Measurements from ENCODE around the gene LMBRD2.

LMBRD2 gene

DNA sequence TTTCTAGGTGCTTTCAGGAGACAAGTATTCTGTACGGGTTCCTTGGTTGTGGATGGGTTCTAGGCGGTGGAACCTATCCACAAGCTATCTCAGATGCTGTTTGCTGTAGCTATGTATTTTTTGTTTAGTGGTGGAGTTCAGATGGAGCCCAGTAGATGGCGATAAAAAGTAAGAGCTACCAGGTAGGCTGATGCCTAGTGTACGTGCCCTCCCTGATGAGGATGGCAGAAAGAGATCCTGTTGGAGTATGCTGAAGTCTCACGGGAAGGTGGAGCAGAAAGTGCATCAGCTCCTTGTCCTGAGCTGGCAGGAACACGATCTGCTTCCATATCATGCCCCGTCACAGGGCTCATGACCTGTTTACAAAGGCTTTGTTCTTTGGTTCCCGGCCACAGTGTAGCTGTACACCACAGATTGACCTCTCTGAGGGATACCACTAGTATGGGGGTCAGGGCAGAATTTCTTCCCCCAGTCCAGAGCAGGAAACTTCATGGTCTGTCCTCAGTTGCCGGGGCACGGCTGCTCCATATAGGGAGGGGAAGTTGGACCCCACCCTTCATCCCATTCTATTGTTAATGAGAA is 72.4 kb downstream of the LMBRD2 start:
- DNase-seq (ENCODE audit: low read depth, low spot score): no peak
- ChIA-PET CTCF (interaction anchor here (0.6 to 3.7 kb wide), 40 partner anchors 10 to 1117 kb away, joined by 3 to 33 read pairs (median 5); partner anchors contain the start of genes LMBRD2, NADK2, RANBP3L and SKP2), POLR2A (interaction anchor here (0.6 kb wide), 1 partner anchor 123 kb away, joined by 3 read pairs; no protein-coding TSS in a partner anchor)
- TF ChIP-seq, protein P1, sequence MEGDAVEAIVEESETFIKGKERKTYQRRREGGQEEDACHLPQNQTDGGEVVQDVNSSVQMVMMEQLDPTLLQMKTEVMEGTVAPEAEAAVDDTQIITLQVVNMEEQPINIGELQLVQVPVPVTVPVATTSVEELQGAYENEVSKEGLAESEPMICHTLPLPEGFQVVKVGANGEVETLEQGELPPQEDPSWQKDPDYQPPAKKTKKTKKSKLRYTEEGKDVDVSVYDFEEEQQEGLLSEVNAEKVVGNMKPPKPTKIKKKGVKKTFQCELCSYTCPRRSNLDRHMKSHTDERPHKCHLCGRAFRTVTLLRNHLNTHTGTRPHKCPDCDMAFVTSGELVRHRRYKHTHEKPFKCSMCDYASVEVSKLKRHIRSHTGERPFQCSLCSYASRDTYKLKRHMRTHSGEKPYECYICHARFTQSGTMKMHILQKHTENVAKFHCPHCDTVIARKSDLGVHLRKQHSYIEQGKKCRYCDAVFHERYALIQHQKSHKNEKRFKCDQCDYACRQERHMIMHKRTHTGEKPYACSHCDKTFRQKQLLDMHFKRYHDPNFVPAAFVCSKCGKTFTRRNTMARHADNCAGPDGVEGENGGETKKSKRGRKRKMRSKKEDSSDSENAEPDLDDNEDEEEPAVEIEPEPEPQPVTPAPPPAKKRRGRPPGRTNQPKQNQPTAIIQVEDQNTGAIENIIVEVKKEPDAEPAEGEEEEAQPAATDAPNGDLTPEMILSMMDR (IDR thresholded peaks at IDR 0.05; ENCODE audit: insufficient read depth, low read length, missing control alignments): peak; percentile 58
- no peak overlapping the region for H3K4me3 ChIP-seq (ENCODE audit: low read depth, low read length)

DNA sequence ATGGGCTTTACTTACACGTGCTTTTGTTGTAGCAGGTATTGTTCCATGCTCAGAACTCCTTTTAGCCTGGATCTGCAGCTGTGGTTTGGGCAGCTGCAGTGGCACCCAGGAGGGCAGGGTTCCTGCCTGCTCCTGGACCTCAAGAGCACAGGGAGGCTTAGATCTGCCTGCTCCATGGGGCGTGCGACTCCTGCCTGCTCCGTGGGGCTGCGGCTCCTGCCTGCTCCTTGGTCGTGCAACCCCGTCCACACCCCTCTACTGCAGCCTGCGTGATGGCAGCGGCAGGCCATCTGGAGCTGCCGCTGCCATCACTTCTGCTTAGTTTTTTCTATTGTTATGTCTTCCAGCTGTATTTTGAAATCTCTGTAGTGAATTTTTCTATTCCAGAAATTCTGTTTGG is 73.3 kb downstream of the LMBRD2 start:
- H3K4me3 ChIP-seq (ENCODE audit: low read depth, low read length): no peak overlapping the region
- POLR2A ChIA-PET: interaction anchor here (0.6 kb wide), 1 partner anchor 124 kb away, joined by 3 read pairs; no protein-coding TSS in a partner anchor
- no peak for DNase-seq (ENCODE audit: low read depth, low spot score)
- TF ChIP-seq, protein P1 (IDR thresholded peaks at IDR 0.05; ENCODE audit: insufficient read depth, low read length, missing control alignments): no peak
- CTCF ChIA-PET: interaction anchor here (0.6 to 3.7 kb wide), 33 partner anchors 9 to 1116 kb away, joined by 3 to 33 read pairs (median 7); partner anchors contain the start of genes LMBRD2, NADK2, RANBP3L and SKP2

DNA sequence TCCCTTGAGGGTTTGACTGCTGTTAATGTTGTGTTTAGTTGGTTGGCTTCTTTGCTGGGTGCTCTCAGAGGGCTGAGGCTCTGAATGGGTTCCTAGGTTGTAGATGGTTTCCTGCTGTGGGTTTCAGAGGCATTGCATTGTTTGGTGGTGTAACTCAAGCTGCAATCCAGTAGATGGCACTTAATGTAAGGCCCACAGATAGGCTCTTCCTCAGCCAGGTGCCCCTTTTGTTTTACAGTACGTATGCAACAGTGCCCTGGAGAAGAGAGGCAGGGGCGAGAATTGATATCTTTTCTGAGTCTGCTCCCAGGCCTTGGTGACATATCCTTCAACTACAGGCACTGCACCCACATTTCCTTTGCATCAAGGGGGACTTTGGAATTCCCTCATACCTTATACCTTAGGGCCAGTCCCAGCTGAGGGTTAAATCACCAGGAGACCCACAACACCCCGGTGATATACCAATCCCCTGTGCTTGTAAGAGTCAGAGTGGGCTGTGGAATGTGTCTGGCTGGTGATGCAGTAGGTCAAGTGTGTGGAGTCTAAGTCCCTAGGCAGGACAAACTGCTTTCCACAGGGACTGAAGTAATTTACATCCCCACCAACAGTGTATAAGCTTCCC is 78.0 kb downstream of the LMBRD2 start:
- ChIA-PET CTCF (interaction anchor here (1.3 to 2.4 kb wide), 3 partner anchors 11 to 622 kb away, joined by 4 to 8 read pairs (median 5); no protein-coding TSS in a partner anchor), POLR2A (no interaction called here)
- no peak for DNase-seq (ENCODE audit: low read depth, low spot score)
- TF ChIP-seq, protein P1 (IDR thresholded peaks at IDR 0.05; ENCODE audit: insufficient read depth, low read length, missing control alignments): peak; percentile 17
- H3K4me3 ChIP-seq (ENCODE audit: low read depth, low read length): no peak overlapping the region

DNA sequence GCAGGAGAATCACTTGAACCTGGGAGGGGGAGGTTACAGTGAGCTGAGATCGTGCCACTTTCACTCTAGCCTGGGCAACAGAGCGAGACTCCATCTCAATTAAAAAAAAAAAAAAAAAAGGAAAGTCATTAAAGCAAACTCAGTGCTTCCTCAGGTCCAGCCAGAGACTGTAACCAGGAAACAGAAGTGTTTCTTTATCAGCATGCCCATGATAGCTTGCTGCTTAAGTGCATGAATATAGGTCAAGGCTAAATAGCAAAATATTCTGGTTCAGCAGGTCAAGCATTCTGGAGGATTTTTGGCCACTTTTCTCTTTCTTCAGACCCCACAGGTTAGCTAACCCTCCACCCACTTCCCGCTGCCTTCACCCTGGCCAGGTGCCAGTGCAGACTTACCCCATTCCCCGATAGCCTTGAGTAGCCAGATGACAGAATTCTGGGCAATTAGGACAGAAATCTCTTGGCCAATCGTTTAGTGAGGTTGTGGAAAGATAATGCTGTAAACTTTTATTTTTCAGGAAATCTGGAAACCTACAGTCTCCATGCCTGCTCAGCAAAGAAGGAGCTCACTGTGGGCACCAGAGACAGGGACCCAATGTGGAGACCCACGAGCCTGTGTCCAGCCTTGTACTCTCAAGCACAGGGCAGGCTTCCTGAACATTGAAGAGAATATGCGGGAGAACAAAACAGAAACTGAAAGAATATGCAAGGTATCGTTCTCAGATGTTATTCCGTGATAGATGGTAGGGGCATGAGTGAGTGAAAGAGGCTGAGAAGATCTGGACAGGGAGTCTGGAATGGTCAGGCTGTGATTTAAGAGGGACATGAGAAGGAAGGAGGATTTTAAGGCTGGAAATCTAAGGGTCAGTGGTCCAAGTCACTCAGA is 80.8 kb downstream of the LMBRD2 start:
- TF ChIP-seq, protein P1 (IDR thresholded peaks at IDR 0.05; ENCODE audit: insufficient read depth, low read length, missing control alignments): no peak
- CTCF ChIA-PET: interaction anchor here (2.0 kb wide), 1 partner anchor 8 kb away, joined by 12 read pairs; no protein-coding TSS in a partner anchor
- H3K4me3 ChIP-seq (ENCODE audit: low read depth, low read length): no peak overlapping the region
- POLR2A ChIA-PET: no interaction called here
- no peak for DNase-seq (ENCODE audit: low read depth, low spot score)

DNA sequence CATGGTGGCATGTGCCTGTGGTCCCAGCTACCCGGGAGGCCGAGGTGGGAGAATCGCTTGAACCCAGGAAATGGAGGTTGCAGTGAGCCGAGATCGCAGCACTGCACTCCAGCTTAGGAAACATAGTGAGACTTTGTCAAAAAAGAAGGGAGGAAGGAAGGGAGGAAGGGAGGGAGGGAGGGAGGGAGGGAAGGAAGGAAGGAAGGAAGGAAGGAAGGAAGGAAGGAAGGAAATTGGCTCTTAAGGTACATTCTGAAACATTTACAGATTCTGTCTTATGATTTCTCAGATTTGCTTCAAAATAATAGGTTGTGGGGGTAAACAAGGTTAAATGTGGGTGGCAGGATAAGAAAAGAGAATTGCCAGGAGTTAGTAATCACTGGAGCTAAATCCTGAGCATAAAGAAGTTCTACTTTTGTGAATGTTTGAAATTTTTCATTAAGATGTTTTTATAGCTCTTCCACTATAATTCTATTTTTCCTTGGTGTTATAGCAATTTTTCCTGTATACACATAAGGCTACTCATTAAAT is 82.9 kb downstream of the LMBRD2 start:
- ChIA-PET POLR2A (no interaction called here), CTCF (interaction anchor here (1.5 kb wide), 1 partner anchor 10 kb away, joined by 8 read pairs; no protein-coding TSS in a partner anchor)

More for the DNA sequence above, 82.9 kb downstream of the LMBRD2 start:
- DNase-seq (ENCODE audit: low read depth, low spot score): no peak
- no peak overlapping the region for H3K4me3 ChIP-seq (ENCODE audit: low read depth, low read length)
- TF ChIP-seq, protein P1 (IDR thresholded peaks at IDR 0.05; ENCODE audit: insufficient read depth, low read length, missing control alignments): no peak
